Cardiac muscle cell (in vitro differentiated cells and primary cell): Measurements from ENCODE around the gene THRSP. TPM values are rescaled to one million over a fixed set of nuclear protein-coding genes. Genes with fewer than 3 reads are reported as not detected.

Source experiments
- DNase-seq, 2 donors: peaks; one replicate each; pipeline versions ENCODE4 v3.0.0 to v3.0.0-alpha.2; 2010 to 2017; ENCODE audit warnings: low read depth in 1 of 2, low spot score in 1 of 2
- H3K27ac ChIP-seq: fragments of 200-600 bp; sonication (generic); 2 replicates; pipeline ENCODE4 v1.5.1; 2016
- H3K27me3 ChIP-seq: fragments of 200-600 bp; sonication (generic); 2 replicates; pipeline ENCODE4 v1.6.0; 2016; ENCODE audit warnings: control low read depth
- H3K36me3 ChIP-seq: fragments of 200-600 bp; sonication (generic); 2 replicates; pipeline ENCODE4 v1.5.1; 2016; ENCODE audit warnings: control low read depth
- H3K4me1 ChIP-seq: fragments of 200-600 bp; sonication (generic); 2 replicates; pipeline ENCODE4 v1.8.1; 2017; ENCODE audit warnings: low read depth, mild to moderate bottlenecking, mixed run types
- H3K4me3 ChIP-seq: fragments of 200-600 bp; sonication (generic); 2 replicates; pipeline ENCODE4 v1.5.1; 2016; ENCODE audit warnings: mild to moderate bottlenecking
- H3K9me3 ChIP-seq: fragments of 200-600 bp; sonication (generic); 2 replicates; pipeline ENCODE4 v1.5.1; 2017; ENCODE audit warnings: low read depth, mild to moderate bottlenecking, control low read depth
- polyA plus RNA-seq: library from polyadenylated mRNA; unstranded; fragments of >200 nt; fragmentation: Nextera tagmentation; extraction: Ambion mirVana; gene quantifications from 2 replicates; pipeline ENCODE4 v1.2.1, GENCODE V29; 2016
- total RNA-seq: library from RNA; depleted of rRNA; stranded (reverse); fragments of >200 nt; gene quantifications from 2 replicates; pipeline ENCODE4 v1.2.3, GENCODE V29; 2016
- TF ChIP-seq, protein P1 (sequence below): IDR thresholded peaks from 2 replicates; pipeline ENCODE4 v1.5.1; 2012; ENCODE audit warnings: low read depth, mild to moderate bottlenecking, low read length

The THRSP gene
- total and polyA plus RNA-seq, 2 experiments from 2014 or later, result not detected

- Histone ChIP-seq H3K4me3 (no peak overlapping the region), H3K27me3 (no peaks in the 10 kb centered on the region), H3K36me3 (no peaks in the 10 kb centered on the region), H3K9me3 (no peaks in the 10 kb centered on the region), H3K4me1 (no peaks in the 10 kb centered on the region), H3K27ac (no peak overlapping the region)
- no peak for DNase-seq
- TF ChIP-seq, protein P1, sequence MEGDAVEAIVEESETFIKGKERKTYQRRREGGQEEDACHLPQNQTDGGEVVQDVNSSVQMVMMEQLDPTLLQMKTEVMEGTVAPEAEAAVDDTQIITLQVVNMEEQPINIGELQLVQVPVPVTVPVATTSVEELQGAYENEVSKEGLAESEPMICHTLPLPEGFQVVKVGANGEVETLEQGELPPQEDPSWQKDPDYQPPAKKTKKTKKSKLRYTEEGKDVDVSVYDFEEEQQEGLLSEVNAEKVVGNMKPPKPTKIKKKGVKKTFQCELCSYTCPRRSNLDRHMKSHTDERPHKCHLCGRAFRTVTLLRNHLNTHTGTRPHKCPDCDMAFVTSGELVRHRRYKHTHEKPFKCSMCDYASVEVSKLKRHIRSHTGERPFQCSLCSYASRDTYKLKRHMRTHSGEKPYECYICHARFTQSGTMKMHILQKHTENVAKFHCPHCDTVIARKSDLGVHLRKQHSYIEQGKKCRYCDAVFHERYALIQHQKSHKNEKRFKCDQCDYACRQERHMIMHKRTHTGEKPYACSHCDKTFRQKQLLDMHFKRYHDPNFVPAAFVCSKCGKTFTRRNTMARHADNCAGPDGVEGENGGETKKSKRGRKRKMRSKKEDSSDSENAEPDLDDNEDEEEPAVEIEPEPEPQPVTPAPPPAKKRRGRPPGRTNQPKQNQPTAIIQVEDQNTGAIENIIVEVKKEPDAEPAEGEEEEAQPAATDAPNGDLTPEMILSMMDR, result no peak
These were observed 27.3 kb upstream of the THRSP start for GRCh38 chr11:78036313-78036712.

DNA sequence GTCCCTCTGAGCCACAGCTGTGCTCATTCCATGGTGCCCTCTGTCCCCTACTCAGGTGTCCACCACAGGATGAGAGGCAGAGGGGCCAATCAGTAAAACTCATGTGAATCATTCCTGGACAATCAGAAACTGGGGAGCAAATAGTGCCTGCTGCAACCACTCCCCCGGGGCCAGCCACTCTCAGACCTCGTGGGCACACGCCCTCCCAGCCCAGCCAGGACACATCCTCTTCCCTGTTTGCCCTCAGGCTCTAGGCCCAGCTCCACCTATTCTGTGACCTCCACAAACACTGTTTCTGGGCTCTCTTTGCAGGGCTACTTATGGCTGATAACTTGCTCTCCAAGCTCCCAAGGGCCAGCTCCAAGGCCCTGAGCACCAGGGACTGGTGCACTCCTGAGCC lies 26.6 kb upstream of the THRSP start:
- TF ChIP-seq, protein P1, result no peak
- H3K9me3 ChIP-seq, result no peaks in the 10 kb centered on the region
- H3K4me3 ChIP-seq, result no peak overlapping the region
- no peak overlapping the region for H3K27ac ChIP-seq
- no peaks in the 10 kb centered on the region for H3K27me3 ChIP-seq
- H3K36me3 ChIP-seq, result no peaks in the 10 kb centered on the region
- no peak for DNase-seq
- no peaks in the 10 kb centered on the region for H3K4me1 ChIP-seq

DNA sequence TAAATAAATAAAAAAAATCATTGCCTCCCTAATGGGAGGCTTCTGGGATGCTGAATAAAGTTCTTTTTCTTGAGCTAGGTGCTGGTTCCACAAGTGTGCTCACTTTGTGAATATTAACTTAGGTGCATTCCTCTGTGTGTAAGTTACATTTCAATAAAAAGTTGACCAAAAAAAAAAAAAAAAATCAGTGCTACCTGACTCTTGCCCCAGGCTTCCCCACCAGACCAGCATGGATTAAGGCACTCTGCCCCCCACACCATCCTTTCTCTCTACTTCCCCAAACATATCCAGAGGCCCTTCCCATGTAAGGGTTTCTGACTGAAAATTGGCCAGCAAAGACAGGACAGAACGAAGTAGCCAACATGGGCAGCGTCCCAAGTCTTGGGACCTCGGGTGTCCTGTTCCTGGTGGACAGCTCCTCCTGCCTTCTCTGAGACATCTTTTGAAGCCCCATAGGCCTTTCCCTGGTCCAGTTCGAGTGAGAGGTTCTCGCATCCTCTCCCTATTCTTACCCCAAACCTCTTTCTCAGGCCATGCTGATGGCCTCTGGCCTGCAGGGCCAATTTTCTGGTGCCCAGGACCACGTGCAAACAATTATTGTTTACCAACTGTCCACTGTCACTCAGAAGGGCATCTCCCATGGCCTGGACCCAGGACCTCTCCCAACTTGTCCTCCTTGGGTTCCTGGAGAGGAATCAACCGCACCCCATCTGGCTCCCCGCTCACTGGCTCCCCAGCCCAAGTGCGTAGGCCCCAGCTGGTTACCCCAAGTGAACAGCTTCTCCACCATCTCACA lies 25.6 kb upstream of the THRSP start:
- Histone ChIP-seq H3K27ac (no peak overlapping the region), H3K27me3 (no peaks in the 10 kb centered on the region), H3K4me3 (no peak overlapping the region), H3K4me1 (no peaks in the 10 kb centered on the region), H3K9me3 (no peaks in the 10 kb centered on the region), H3K36me3 (no peaks in the 10 kb centered on the region)
- TF ChIP-seq, protein P1, result no peak
- DNase-seq, result no peak

DNA sequence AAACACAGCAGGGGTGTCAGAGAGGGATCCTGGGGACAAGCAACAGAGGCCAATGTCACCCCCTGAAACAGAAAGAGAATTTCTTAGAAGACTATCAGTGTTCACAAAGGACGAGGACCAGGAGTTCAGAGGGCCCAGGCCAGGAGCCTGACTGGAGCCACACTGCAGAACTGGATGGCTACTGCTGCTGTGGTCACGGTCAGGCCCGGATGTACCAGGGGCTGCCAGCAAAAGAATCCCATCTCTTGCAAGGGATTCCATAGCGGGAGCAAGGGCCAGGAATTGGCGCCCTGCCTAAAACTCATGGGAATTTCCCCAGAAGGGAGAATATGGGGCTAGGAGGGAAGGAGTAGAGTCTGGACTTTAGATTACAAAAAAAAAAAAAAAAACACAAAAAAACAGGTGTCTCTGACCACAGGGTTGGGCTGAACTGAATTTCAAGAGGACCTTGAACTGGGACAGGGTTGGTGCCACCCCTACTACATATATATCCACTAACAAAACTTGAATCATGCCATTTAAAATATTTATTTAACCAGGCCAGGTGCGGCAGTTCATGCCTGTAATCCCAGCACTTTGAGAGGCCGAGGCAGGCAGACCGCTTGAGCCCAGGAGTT lies 24.9 kb upstream of the THRSP start:
- DNase-seq, result peak in 1 of 2 donors; percentile 81
- H3K27me3 ChIP-seq, result no peaks in the 10 kb centered on the region
- H3K4me1 ChIP-seq, result no peaks in the 10 kb centered on the region
- no peaks in the 10 kb centered on the region for H3K36me3 ChIP-seq
- H3K27ac ChIP-seq, result no peak overlapping the region
- TF ChIP-seq, protein P1, result no peak
- H3K4me3 ChIP-seq, result no peak overlapping the region
- no peaks in the 10 kb centered on the region for H3K9me3 ChIP-seq

DNA sequence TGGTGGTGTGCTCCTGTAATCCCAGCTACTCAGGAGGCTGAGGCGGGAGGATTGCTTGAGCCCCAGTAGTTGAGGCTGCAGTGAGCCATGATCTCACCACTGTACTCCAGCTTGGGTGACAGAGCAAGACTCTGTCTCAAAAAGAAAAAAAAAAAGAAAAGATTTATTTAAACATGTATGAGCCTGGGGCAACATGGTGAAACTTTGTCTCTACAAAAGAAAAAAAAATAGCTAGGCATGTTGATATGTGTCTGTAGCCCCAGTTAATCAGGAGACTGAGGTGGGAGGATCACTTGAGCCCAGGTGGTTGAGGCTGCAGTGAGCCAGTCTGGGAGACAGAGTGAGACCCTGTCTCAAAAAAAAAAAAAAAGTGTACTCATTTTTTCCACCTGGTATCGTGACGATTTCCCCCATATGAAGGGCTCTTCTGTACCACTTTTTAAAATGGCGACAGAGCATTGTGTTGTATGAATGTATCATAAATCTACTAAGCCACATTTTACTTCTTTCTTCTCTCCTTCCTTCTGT lies 24.2 kb upstream of the THRSP start:
- Histone ChIP-seq H3K4me3 (no peak overlapping the region), H3K36me3 (no peaks in the 10 kb centered on the region), H3K4me1 (no peaks in the 10 kb centered on the region), H3K9me3 (no peaks in the 10 kb centered on the region), H3K27me3 (no peaks in the 10 kb centered on the region), H3K27ac (no peak overlapping the region)
- no peak for DNase-seq
- TF ChIP-seq, protein P1, result no peak
